NT2/D1 (cell line): Measurements from ENCODE around the gene OR11L1.

ENCODE experiments used
- DNase-seq: peaks from one replicate; pipeline ENCODE4 v3.0.0-alpha.2; 2011; ENCODE audit warnings: low read depth, low spot score
- H3K27me3 ChIP-seq: 2 replicates; pipeline ENCODE4 v1.6.0; 2011; ENCODE audit warnings: mild to moderate bottlenecking; ENCODE audit not compliant: insufficient read length, insufficient read depth
- H3K36me3 ChIP-seq: 2 replicates; pipeline ENCODE4 v1.6.1; 2011; ENCODE audit warnings: mild to moderate bottlenecking, low read length, mixed read lengths; ENCODE audit not compliant: insufficient read depth, insufficient read length
- H3K4me1 ChIP-seq: 2 replicates; pipeline ENCODE4 v1.5.1; 2011; ENCODE audit not compliant: insufficient read depth, insufficient read length
- H3K4me3 ChIP-seq: 2 replicates; pipeline ENCODE4 v1.5.1; 2011; ENCODE audit warnings: low read depth; ENCODE audit not compliant: insufficient read length
- H3K9ac ChIP-seq: 2 replicates; pipeline ENCODE4 v1.6.0; 2011; ENCODE audit warnings: low read depth; ENCODE audit not compliant: insufficient read length
- H3K9me3 ChIP-seq: 2 replicates; pipeline ENCODE4 v1.5.1; 2011; ENCODE audit warnings: mild to moderate bottlenecking, low read length; ENCODE audit not compliant: insufficient read depth
- SUZ12 ChIP-seq: IDR thresholded peaks from 2 replicates; pipeline ENCODE4 v1.6.1; 2011; ENCODE audit not compliant: insufficient read length, insufficient read depth; ENCODE audit errors: extremely low read depth
- YY1 ChIP-seq: IDR thresholded peaks from 2 replicates; pipeline ENCODE4 v1.6.1; 2011; ENCODE audit not compliant: insufficient read length, insufficient read depth
- ZNF274 ChIP-seq: IDR thresholded peaks from 2 replicates; pipeline ENCODE4 v1.6.1; 2011; ENCODE audit warnings: mild to moderate bottlenecking, low read depth, low read length

Gene OR11L1, protein sequence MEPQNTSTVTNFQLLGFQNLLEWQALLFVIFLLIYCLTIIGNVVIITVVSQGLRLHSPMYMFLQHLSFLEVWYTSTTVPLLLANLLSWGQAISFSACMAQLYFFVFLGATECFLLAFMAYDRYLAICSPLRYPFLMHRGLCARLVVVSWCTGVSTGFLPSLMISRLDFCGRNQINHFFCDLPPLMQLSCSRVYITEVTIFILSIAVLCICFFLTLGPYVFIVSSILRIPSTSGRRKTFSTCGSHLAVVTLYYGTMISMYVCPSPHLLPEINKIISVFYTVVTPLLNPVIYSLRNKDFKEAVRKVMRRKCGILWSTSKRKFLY

DNA sequence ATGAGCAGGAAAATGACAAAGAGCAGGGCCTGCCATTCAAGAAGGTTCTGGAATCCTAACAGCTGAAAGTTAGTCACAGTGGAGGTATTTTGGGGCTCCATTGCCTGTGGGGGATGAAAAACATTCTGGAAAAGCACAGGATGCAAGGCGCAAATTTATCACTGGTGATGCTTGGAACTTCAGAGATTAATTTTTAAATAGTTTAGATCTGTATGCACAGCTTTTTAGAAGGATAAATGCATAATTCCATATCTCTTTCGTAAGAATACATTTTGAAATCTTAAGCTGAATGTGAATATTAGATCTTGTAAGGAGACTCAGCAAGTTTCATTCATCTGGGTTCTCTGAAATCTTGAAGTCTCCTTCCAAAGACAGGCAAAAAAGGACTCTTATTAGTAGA, at the start of gene OR11L1:
OR11L1 (minus strand) TSS at position 101 of the 400 bp plus-strand sequence; CDS start at position 101, 0 bp downstream.
- Histone ChIP-seq H3K9me3 (no peaks in the 10 kb centered on the region), H3K27me3 (no peaks in the 10 kb centered on the region), H3K4me1 (peaks cover 6% of the 10 kb centered on the region), H3K9ac (no peak within 1 kb of the TSS), H3K4me3 (no peak within 1 kb of the TSS), H3K36me3 (no peaks in the 10 kb centered on the region)
- no peak for TF ChIP-seq SUZ12
- no peak for TF ChIP-seq ZNF274
- TF ChIP-seq YY1 = no peak
- no peak for DNase-seq

DNA sequence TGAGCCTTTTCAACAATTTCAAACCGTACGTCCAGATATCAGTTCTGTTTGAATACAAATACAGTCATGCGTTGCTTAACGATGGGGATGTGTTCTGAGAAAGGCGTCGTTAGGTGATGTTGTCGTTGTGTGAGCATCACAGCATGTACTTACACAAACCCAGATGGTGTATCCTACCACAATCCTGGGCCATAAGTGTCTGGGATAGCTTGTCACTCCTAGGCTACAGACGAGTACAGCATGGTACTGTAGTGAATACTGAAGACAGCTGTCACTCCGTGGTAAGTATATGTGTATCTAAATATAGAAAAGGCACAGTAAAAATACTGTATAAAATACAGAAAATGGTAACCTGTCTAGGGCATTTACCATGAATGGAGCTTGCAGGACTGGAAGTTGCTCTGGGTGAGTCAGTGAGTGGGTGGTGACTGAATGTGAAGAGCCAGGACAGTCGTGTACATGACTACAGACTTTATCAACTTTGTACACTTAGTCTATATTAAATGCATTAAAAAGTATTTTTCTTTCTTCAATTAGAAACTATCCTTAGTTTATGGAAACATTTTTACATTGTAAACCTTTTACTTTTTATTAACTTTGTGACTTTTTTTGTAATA, 43.2 kb upstream of the OR11L1 start:
- Histone ChIP-seq H3K9ac (no peak overlapping the region), H3K36me3 (no peaks in the 10 kb centered on the region), H3K9me3 (no peaks in the 10 kb centered on the region), H3K4me3 (no peak overlapping the region), H3K27me3 (no peaks in the 10 kb centered on the region), H3K4me1 (no peaks in the 10 kb centered on the region)
- no peak for DNase-seq
- no peak for TF ChIP-seq ZNF274
- TF ChIP-seq SUZ12 = no peak
- no peak for TF ChIP-seq YY1

DNA sequence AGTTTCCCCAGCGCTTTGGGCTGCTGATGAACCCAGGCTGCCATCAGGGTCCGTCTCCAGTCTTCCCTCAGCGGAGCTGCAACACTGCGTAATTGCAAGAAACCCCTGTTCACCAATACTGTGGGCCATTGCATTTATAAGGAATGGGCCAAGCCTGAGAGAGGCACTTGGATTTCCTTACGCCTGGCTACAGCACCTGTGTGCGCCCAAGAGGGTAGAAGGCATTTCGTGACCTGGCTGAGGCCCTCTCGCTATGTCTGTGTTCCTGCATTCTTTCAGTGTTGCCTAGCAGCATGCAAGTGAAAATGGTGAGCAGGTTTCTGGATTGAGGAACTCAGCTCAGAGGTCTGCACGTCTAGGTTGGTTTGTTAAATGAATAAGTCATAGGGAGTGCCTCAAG, 41.6 kb upstream of the OR11L1 start:
- no peaks in the 10 kb centered on the region for H3K36me3 ChIP-seq
- DNase-seq = no peak
- no peaks in the 10 kb centered on the region for H3K9me3 ChIP-seq
- no peaks in the 10 kb centered on the region for H3K4me1 ChIP-seq
- H3K9ac ChIP-seq = no peak overlapping the region
- H3K27me3 ChIP-seq = no peaks in the 10 kb centered on the region
- H3K4me3 ChIP-seq = no peak overlapping the region
- TF ChIP-seq SUZ12 = no peak
- no peak for TF ChIP-seq YY1
- no peak for TF ChIP-seq ZNF274

DNA sequence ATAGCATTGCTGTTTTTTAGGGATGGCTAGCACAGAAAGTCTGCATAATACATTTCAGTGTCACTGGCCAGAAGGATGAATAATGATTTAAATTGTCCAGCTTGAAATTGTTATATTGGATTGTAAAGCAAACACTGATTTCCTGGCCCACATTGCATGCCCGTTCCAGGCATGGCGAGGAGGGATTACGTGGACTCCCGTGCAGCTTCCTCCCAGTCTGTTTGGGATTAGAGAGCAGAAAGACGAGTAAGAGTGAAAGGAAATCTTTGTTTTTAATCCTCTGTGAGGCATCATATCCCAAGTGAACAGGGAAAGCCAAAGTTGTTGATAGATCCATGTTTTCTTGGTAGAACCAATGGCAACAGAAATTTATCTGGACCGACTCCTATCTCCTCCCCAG, 23.7 kb upstream of the OR11L1 start:
- TF ChIP-seq SUZ12 (no peak), YY1 (no peak)
- no peak for DNase-seq

DNA sequence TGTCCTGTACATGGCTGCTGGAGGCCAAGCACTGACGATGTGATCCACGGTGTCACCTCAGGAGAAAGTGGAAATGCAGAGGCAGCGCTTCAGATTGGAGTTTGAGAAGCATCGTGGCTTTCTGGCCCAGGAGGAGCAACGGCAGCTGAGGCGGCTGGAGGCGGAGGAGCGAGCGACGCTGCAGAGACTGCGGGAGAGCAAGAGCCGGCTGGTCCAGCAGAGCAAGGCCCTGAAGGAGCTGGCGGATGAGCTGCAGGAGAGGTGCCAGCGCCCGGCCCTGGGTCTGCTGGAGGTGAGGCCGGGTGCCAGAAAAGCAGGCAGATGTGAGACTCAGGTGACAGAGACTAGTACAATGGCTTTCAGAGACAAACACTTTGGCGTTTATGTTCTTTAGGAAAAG, 22.9 kb upstream of the OR11L1 start:
- H3K9me3 ChIP-seq = no peaks in the 10 kb centered on the region
- DNase-seq = no peak
- TF ChIP-seq SUZ12 (no peak), ZNF274 (no peak), YY1 (no peak)
- H3K4me3 ChIP-seq = no peak overlapping the region
- peaks cover 52% of the 10 kb centered on the region for H3K36me3 ChIP-seq
- H3K4me1 ChIP-seq = no peaks in the 10 kb centered on the region
- no peak overlapping the region for H3K9ac ChIP-seq
- H3K27me3 ChIP-seq = no peaks in the 10 kb centered on the region

More for the DNA sequence above, 23.7 kb upstream of the OR11L1 start:
- no peaks in the 10 kb centered on the region for H3K9me3 ChIP-seq
- H3K4me3 ChIP-seq = no peak overlapping the region
- H3K9ac ChIP-seq = no peak overlapping the region
- no peaks in the 10 kb centered on the region for H3K4me1 ChIP-seq
- peaks cover 56% of the 10 kb centered on the region for H3K36me3 ChIP-seq
- H3K27me3 ChIP-seq = no peaks in the 10 kb centered on the region

DNA sequence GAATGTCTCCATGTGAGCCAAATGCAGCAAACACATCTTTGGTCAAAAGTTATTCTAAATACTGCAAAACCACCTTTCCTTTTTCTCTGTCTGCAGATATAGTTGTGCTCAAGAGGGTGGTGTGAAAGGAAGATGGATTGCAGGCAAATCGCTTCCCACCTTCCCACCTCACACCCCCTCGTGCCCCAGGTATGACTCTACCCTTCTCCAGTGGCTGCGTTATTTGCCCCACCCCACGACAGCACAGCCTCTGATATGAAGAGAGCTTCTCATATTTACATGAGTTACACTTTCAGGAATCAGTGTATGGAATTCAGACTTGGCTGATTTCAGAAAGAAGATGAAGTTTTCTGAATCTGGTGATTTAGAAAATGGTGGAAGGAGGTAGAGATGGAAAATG, 21.1 kb upstream of the OR11L1 start:
- TF ChIP-seq ZNF274 = no peak
- TF ChIP-seq SUZ12 = no peak
- TF ChIP-seq YY1 = no peak
- Histone ChIP-seq H3K4me3 (no peak overlapping the region), H3K36me3 (peaks cover 34% of the 10 kb centered on the region), H3K9me3 (no peaks in the 10 kb centered on the region), H3K4me1 (no peaks in the 10 kb centered on the region), H3K27me3 (peaks cover 5% of the 10 kb centered on the region), H3K9ac (no peak overlapping the region)
- DNase-seq = no peak

DNA sequence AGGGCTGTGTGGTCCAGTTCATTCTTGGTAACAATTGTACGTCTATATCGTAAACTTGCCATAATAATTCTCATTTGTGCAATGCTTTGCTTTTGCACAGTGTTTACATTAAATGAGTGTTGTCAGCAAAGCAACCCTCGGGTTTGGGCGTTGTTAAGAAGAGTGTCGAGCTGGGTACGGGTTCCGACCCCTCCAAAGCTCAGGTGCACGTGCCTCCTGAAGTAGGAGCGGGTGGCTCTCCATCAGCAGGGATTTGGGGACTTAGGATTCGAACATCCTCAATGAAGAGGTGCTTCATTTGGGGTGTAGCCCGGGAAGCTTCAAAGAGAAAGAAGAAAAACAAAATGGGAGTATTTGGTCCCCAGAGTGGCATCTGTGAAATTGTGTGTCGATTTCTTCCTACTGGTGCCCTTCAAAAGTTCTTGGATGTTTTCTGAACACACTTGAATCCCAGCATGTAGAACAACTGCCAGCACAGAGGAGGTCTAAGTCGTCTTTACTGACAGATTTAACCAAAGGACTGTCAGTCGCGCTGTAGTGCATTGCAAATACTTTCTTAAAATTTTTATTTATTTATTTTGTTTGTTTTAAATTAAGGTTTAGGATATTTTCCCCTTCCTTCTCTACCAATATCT, 16.4 kb upstream of the OR11L1 start:
- TF ChIP-seq SUZ12 (no peak), ZNF274 (no peak), YY1 (no peak)
- Histone ChIP-seq H3K27me3 (peaks cover 6% of the 10 kb centered on the region), H3K4me3 (peak overlapping the region; percentile 77), H3K9ac (peak overlapping the region; percentile 90), H3K36me3 (peaks cover 14% of the 10 kb centered on the region), H3K9me3 (no peaks in the 10 kb centered on the region), H3K4me1 (no peaks in the 10 kb centered on the region)
- DNase-seq = no peak
